ENCODE data around the gene MRTFA.

Gene MRTFA

DNA sequence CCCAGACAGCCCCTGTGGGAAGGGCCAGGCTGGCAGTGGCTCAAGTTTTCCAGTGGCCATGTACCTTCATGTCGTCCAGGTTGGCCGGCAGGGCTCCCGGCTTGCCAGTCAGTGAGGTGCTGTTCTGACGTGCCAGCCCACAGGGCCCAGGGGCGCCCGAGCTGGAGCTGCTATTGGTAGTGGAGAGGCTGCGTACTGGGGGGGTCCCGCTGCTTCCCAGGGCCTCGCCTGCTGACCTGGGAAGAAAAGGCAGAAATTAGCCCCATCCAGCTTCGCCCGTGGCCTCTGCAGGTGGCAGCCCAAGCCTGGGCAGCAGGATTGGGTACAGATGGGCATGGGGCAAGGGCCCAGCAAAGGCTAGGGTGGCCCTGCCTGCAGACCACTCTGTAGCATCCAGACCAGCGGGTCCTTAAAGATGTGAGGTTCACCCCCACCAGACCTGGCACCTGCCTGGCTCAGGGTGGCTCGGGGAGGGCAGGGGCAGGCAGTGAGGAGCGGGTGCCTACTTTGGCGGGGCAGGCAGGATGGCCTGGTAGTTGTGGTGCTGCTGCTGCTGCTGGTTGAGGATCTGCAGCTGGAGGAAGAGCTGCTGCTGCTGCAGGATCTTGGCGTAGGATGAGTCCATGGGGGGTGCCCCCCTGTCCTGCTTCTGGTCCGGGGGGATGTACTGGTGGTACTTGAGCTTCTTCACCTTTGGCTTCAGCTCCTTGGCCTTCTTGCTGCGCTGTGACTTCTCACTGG, 216.0 kb downstream of the MRTFA start:
- no peak for DNase-seq

DNA sequence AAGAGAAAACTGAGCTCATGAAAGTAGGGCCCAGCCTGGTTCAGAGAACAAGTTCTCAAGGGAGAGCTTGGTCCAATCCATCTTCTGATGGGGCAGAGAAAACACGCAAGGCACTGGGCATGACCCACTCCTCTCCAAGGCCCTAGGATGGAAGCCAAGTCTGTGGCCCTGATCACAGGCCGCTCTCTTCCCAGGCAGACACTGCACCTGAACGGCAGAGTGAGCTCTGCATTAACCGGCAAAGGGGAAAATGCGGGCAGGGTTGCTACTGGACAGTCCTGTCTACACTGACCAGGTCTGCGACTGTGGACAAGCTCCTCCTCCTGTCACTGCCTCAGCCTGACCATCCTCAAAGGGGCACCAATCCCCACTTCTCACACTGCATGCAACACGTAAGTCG, 216.8 kb downstream of the MRTFA start:
- no peak for DNase-seq

DNA sequence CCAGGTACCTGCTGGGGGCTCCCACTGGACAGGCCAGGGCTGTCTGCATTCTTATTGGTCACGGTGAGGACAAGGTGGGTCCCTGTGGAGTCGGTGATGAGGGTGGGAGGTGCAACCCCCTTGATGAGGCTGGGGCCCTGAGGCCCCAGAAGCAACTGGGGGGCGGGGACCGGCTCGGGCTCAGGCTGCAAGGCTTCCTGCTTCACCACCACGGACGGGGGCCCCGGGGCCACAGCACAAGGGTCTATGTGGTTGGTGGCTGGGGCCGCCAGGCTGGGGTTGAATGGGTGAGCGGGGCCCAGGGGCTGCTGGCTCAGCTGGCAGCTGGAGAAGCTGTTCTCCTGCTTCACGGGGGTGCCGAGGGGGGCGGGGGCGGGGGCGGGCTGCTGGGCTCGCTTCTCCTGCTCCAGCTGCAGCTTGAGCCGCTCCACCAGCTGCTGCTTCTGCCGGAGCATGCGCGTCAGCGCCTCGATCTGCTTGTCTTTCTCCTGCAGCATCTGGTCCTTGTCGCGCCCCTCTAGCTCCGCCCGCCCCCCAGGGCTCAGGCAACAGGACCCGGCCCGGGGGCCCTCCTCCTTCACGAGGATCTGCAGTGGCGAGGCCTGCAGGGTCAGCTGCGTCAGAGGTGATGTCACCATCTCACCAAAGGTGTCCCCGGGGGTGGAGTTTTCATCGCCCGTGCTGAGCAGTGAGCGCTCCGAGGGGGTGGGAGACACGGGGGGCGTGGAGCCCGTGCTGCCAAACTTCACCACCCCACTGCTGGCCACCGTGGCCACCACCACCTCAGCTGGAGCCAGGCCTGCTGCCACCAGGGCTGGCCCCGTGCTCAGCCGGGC, 217.9 kb downstream of the MRTFA start:
- DNase-seq, result no peak

DNA sequence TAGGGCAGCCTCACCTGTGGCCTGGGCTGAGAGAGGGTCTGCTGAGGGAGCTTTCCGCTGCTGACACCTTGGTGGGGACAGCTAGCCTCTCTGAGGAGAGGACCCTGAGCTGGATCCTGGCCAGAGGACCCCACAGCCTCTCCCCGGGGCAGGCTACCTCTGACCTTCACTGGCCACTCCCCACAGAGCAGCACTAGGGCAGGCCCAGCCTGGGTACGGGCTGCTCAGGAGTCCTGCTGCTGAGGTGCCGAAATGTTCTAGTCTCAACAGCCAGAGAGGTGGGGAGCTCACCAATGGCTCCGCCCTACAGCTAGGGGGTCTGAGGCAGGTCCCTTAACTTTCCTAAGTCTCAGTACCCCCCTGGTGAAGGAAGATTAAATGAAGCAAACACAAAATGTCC, 218.6 kb downstream of the MRTFA start:
- no peak for DNase-seq

DNA sequence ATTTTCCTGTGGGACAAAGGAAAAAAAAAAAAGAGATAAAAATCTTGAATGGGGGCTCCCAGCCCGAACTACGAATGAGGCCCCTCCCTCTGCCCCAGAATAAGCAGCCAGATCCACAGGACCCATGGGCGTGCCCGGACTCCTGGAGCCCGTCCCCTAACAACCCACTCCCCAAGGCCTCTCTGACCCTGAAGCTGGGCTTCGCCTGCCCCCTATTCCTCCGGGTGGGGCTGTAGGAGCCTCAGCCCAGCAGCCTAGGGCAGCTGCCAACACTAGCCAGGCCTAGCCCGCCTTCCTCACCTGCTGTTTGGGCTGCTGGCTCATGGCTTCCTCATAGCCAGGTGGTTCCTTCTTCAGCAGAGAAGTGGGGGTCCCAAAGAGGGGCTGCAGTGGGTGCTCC, 219.5 kb downstream of the MRTFA start:
- no peak for DNase-seq

DNA sequence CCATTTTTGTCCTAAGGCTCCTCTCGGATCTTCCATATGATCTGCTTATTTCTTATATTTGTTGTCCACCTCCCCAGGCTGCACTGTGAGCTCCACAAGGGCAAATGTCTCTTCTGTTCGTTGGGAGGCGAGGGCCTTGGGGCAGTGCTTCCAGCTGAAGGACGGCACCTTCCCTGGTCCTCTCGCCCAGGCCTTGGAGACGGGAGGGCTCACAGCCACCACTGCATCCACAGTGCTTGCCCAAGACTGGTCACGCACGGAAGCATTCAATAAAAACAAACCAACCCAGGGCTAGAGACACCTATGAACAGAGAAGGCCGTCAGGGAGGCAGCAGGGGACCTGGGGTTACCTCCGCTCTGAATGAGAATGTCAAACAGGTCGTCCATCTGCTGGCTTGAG, 219.9 kb downstream of the MRTFA start:
- DNase-seq, result no peak

DNA sequence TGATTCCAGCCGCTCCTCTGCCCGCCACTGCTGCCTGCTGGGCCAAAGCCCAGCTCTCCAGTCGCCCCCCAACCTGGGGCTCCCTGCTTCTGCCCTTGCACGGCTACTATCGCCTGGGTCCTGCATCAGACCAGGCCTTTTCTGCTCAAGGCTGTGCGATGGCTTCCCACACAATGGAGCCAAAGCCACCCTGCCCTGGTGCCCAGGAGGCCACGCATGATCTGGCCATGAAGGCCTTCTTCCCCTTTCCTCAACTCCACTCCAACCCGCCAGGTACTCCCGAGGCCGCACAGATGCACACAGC, 220.3 kb downstream of the MRTFA start:
- no peak for DNase-seq

DNA sequence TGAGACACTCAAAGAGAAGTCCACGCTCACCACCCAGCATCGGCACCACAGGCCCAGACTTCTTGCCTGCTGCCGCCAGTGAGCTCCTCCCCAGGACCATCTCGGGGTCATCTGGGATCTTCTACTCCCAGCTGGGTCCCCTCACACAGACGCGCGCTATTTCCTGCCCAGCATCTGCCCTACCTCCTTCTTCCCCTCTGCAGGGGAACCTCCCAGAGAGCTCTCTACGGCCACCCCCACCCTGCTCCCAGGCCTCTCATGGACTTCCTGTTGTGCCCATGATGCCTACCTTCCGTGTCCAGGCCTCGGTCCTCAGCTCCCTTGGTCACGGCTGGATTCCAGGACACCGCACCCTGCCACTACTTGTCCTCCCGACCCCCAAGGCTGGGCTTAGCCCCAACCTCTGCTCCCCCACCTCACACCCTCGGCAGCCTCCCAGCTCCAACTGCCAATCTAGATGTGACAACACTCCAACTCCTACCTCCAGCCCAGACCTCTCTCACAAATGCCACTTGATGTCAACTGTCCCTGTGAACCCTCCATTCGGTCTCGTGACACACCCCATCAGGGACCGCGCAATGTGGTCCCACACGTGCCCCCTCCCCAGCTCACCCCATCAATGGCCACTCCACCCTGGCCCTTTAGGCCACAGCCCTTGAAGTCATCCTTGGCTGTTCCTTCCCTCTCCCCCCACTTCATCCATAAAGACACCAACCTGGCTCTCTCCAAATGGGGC, 220.8 kb downstream of the MRTFA start:
- no peak for DNase-seq

DNA sequence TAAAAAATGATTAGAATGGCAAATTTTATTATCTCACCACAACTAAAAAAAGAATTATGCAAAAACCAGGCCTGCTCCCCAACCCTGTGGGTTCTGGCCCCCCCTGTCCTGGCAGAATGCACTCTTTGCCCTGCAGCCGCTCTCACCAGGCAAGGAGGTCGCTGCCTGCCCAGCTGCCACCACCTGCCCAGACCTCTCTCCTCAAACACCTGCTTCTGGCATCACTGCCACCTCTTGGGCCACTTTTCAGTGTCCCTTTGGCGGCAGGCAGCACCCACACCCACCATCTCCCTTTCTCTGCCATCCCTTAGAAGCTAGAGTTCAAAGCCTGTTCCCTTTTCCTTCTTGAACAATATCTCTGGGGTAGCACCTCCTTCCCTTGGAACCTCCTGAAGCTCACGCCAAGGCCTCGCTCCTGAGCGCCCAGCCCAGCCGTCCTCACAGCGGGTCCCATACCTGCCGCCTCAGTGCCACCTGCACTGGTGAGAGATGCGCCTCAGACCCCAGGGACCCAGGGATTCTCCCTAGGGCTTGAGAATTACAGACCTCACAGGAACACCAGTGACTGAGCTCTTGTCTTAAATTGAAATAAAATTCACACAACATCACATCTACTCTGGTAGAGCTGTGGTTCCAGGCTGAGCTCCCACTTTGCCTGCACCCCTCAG, 221.5 kb downstream of the MRTFA start:
- DNase-seq, result no peak

DNA sequence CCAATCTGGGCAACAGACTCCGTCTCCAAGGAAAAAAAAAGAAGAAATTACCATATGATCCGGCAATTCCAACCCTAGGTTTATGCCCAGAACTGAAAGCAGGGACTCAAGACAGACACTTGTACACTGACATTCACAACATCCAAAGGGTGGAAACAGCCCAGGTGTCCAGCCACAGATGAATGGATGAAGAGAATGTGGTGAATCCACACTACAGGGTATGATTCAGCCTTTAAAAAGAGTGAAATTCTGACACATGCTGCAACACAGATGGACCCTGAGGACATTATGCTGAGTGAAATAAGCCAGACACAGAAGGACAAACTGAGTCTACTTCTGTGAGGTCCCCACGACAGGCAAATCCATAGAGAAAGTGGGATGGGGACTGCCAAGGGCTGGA, 222.2 kb downstream of the MRTFA start:
- no peak for DNase-seq

DNA sequence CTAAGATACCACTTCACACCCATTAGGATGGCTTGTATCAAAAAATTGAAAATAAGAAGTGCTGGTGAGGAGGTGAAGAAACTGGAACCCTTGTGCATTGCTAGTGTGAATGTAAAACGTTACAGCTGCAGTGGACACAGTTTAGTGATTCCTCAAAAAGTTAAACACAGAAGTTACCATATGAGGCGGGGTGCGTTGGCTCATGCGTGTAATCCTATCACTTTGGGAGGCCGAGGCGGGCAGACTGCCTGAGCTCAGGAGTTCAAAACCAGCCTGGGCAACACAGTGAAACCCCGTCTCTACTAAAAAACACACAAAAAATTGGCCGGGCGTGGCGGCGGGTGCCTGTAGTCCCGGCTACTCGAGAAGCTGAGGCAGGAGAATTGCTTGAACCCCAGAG, 222.6 kb downstream of the MRTFA start:
- DNase-seq, result no peak

DNA sequence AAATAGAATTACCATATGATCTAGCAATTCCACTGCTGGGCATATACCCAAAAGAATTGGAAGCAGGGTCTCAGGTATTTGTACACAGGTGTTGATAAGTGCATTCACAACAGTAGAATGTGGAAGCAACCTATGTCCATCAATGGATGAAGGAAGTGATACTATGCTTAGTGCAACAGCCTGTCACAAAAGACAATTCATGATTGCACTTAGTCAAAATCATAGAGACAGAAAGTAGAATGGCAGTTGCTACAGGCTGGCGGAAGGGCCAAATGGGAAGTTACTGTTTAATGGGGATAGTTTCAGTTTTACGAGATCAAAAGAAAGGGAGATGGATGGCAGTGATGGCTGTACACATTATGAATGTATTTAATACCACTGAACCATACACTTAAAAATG, 224.1 kb downstream of the MRTFA start:
- no peak for DNase-seq

DNA sequence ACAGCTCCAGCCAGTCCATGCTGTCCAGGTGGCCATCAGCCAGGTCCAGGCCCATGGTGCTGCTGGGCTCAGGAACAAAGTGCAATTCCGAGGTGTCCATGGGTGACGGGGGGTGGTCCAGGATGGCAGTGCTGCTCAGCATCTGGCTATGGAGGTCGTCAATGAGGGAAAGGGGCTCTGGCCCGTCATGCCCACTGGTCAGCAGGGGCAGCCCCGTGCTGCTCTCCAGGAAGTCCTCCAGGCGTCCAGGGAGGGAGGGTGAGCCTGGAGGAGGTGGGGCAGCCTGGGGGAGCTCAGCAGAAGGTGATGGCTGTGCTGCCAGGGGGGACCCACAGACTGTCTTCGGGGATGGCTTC, 225.0 kb downstream of the MRTFA start:
- no peak for DNase-seq

DNA sequence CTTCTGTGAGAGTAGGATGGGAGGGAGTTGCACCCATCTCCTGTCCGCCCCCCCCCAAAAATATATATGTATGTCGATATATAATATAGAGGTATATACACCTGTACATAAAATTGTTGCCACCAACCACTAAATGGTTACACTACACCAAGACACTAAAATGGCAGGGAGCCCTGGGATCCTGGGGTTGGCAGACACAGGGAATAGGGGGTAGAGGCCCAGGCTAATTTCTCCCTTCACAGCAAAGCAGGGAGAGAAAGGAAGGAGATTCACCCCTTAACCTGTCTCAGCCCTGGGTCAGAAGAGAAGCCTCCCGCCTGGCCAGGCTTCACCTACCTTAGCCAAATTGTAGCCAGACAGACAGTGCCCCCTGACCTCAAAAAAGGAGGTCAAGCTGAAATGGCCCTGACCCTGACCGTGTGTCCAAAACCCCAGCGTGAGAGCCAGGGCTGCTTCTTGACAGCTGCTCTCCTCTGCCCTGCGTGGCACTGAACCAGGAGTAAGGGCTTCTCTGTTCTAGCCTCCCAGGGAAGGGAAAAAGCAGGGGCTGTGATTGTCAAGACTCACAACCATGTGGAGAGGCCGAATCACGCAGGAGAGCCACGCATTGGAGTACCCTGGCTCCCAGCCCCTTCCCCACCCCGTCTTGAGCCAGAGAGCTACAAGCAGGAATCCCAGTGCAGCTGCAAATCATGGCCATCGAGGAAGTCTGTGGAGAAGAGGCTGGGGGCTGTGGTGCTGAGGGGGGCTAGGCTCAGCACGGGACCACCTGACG, 225.6 kb downstream of the MRTFA start:
- no peak for DNase-seq

DNA sequence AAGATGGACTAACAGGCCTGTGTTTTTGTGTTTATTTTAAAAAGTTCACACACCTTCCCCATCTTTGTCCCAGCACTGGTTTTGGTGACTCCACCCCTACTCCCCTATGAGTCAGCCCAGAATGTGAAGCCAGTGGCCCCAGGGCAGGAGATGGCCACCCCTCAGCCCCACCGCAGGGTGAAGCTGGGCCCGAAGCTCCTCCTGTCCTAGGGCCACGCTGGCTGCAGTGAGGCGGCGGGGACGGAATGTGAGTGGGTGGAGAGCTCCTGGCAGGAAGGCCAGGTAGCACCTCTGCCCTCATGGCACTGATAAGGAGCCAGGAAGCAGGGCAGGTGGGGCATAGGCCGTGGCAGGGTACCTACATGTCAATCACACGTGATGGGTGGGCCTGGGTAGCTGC, 226.2 kb downstream of the MRTFA start:
- no peak for DNase-seq

DNA sequence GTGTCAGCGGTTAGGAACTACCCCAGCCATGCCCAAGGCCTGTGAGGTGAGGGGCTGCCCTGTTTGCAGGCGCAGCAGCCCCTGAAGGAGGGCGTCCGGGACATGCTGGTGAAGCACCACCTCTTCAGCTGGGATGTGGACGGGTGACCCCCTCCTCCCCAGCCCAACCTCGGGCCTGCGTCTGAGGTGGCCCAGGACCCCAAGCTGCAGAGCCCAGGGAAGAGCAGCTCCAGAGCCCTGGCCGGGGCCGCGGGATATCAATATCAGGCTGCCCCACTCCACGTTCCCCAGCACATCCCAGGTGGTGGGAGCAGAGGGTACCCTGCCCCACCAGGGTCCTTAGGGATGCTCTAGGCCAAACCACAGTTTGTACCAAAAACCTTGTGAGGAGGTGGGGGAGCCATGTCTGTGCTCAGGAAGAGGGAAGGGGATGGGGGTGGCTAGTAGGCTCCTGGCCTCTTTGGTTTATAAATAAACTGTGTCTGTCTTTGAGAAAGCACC, 226.9 kb downstream of the MRTFA start:
- no peak for DNase-seq

DNA sequence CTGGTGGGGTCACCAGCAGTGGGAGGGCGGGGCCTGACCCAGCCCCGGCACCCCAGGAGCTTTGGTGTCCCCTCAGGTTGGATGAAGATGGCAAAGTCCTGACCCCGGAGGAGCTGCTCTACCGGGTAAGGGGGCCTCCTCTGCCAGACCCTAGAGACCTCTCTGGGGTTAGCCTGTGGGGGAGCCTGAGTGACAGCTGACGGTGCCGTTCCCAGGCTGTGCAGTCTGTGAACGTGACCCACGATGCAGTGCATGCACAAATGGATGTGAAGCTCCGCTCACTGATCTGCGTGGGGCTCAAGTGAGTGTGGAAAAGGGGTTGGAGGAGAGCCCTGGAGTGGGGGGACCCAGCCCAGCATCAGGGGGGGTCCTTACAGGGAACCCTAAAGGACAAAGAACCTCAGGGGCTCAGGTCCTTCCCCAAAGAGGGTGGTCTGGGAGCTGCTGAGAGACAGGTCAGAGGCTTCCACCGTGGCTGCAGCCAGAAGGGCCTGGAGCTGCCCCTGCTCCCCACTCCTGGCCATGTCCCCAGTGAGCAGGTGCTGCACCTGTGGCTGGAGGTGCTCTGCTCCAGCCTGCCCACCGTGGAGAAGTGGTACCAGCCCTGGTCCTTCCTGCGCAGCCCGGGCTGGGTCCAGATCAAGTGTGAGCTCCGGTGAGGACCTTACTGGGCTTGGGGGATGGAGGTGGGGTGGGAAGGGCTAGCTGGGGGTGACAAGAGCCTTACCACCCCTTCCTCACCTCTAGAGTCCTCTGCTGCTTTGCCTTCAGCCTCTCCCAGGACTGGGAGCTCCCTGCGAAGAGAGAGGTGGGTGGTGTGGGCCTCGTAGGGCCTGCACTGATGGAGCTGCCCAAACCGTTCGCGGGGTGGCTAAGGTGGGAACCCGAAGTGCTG, 227.6 kb downstream of the MRTFA start:
- no peak for DNase-seq

DNA sequence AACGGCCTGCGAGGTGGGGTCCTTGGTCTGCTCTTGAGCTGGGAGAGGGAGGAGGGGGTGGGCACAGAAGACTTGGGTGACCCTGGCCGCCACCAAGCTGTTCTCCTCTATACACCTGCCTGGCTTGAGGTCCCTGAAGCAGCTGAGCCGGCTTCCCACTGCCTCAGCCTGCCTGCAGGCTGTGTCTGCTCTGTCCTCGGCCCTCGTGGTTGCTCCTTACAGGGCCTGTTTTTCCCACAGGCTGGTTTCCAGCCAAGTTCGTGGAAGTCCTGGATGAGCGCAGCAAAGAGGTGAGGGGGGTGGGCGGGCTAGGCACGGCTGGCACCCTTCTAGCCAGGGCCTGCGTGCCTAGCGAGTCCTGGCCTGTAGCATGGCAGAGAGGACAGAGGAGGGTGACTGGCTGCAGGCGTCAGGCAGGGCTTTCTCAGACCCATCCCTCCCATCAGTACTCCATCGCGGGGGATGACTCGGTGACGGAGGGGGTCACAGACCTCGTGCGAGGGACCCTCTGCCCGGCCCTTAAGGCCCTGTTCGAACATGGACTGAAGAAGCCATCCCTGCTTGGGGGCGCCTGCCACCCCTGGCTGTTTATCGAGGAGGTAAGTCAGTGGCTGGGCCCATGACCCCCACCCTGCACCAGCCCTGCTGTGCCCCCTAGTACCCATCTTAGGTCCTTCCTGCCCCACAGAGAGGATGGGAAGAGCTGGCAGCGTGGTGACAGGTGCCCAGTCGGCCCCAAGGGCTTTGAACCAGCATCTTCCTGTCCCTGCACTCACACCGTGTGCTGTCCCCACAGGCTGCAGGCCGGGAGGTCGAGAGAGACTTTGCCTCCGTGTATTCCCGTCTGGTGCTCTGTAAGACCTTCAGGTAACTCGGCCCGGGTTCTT, 228.4 kb downstream of the MRTFA start:
- DNase-seq, result no peak

DNA sequence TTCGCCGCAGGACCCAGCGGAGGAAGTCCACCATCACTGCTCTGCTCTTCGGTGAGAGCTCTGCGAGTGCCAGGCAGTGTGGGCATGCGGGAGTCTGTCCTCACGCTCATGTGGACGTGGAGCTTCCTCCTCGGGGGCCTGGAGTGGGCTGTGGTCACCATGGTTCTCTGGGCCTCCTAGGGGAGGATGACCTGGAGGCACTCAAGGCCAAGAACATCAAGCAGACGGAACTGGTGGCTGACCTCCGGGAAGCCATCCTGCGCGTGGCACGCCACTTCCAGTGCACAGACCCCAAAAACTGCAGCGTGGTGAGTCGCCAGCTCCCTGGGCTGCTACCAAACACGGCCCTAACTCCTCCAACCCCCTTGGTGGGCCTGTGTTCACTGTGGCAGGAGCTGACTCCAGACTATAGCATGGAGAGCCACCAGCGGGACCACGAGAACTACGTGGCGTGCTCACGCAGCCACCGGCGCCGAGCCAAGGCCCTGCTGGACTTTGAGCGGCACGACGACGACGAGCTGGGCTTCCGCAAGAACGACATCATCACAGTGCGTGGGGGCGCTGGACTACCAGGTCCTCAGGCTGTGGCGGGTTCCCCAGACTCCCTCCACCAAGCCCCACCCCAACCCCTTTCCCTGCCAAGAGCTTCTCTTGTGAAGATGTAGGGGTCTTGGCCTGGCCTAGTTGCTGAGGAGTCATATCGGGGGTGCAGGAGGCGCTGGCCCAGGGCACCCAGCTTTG, 229.3 kb downstream of the MRTFA start:
- no peak for DNase-seq
